ENCODE results near the gene FBXO38.

Gene FBXO38

DNA sequence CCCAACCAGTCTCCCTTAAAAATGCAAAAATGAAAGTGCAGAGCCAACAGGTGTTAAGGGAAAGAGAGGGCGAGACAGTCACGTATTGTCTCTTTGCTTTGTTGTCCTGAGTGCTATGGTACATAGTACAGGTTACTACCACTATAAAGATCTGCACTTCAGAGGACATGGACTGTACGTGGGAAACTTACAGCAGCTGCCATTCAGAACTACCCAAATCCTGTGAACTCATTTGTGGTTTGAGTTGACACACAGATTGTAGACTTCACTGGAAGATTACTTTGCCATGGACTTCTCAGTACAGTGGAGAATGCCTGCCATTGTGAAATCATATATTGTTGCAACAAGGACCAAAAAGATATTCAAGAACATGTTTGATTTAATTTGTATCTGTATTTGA is 34.8 kb downstream of the FBXO38 start:
- Histone ChIP-seq H3K27ac (ENCODE audit: insufficient read depth, low read length, poor library complexity, severe bottlenecking) (no peak overlapping the region), H3K9me3 (ENCODE audit: control insufficient read depth, low read length) (no peaks in the 10 kb centered on the region), H3K27me3 (replicated peaks; ENCODE audit: control insufficient read depth, insufficient read depth, low read length, poor library complexity, severe bottlenecking) (no peaks in the 10 kb centered on the region), H3K36me3 (ENCODE audit: control insufficient read depth, insufficient read depth, low read length) (peaks cover 69% of the 10 kb centered on the region), H3K4me1 (ENCODE audit: control insufficient read depth, insufficient read depth, low read length, poor library complexity, severe bottlenecking) (no peaks in the 10 kb centered on the region), H3K4me3 (ENCODE audit: insufficient read depth, low read depth, low read length, poor library complexity, severe bottlenecking) (no peak overlapping the region)
- no peak for DNase-seq

DNA sequence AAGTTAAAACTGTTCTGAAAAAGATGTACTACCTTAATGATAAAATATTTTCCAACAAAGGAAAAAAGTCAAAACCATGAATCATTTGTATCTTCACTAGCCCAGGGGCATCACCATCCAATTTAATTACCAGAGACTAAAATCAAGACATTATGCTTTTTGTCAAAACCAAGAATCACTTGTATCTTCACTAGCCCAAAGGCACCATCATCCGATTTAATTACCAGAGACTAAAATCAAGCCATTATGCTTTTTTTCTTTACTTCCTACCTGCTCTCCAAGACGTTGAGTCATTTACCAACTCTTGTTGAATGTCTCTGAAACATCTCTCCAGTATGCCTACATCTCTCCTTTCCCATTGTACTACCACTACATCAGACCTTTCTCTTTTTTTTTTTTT is 37.9 kb downstream of the FBXO38 start:
- no peak for DNase-seq
- no peaks in the 10 kb centered on the region for H3K4me1 ChIP-seq (ENCODE audit: control insufficient read depth, insufficient read depth, low read length, poor library complexity, severe bottlenecking)
- H3K36me3 ChIP-seq (ENCODE audit: control insufficient read depth, insufficient read depth, low read length) = peaks cover 73% of the 10 kb centered on the region
- H3K27me3 ChIP-seq (replicated peaks; ENCODE audit: control insufficient read depth, insufficient read depth, low read length, poor library complexity, severe bottlenecking) = no peaks in the 10 kb centered on the region
- H3K27ac ChIP-seq (ENCODE audit: insufficient read depth, low read length, poor library complexity, severe bottlenecking) = no peak overlapping the region
- H3K9me3 ChIP-seq (ENCODE audit: control insufficient read depth, low read length) = no peaks in the 10 kb centered on the region
- no peak overlapping the region for H3K4me3 ChIP-seq (ENCODE audit: insufficient read depth, low read depth, low read length, poor library complexity, severe bottlenecking)

DNA sequence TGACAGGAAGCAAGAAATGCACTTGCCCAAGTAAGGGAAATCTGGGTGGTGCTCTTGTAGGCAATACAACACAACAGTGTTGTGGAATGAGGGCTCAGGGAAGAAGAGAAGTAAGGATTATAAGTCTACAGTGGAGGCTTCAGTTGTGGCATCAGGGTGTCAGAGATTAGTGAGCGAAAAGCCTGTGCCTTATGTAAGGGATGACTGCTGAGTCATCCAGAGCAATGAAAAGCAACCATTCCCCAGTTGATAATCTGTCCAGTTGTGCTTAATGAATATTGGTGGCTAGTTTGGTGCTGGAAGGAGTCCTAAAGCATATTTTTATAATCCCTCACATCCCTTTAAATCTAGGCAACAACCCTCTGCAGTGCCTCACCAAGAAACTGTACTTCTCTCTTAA is 42.0 kb downstream of the FBXO38 start:
- no peak overlapping the region for H3K4me3 ChIP-seq (ENCODE audit: insufficient read depth, low read depth, low read length, poor library complexity, severe bottlenecking)
- H3K27ac ChIP-seq (ENCODE audit: insufficient read depth, low read length, poor library complexity, severe bottlenecking) = no peak overlapping the region
- no peaks in the 10 kb centered on the region for H3K27me3 ChIP-seq (replicated peaks; ENCODE audit: control insufficient read depth, insufficient read depth, low read length, poor library complexity, severe bottlenecking)
- DNase-seq = no peak
- no peaks in the 10 kb centered on the region for H3K9me3 ChIP-seq (ENCODE audit: control insufficient read depth, low read length)
- peaks cover 53% of the 10 kb centered on the region for H3K36me3 ChIP-seq (ENCODE audit: control insufficient read depth, insufficient read depth, low read length)
- no peaks in the 10 kb centered on the region for H3K4me1 ChIP-seq (ENCODE audit: control insufficient read depth, insufficient read depth, low read length, poor library complexity, severe bottlenecking)

DNA sequence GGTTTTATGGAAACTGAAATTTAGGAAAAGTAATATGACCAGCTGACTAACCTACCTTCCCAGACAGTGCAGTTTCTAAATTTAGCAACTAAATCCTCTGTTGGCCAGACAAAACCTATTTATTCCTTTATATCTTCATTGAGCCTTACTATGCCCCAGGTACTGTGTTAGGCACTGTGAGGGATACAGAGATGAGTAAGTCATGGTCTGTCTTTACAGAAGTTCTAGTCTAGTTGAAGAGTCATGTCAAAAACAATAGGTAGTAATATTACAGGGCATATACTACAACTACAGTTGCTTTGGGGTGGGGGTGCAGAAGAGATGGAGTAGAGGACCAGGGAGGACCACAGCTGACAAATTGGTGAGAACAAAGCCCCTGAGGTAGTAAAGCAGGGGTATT is 42.8 kb downstream of the FBXO38 start:
- Histone ChIP-seq H3K9me3 (ENCODE audit: control insufficient read depth, low read length) (no peaks in the 10 kb centered on the region), H3K36me3 (ENCODE audit: control insufficient read depth, insufficient read depth, low read length) (peaks cover 53% of the 10 kb centered on the region), H3K4me1 (ENCODE audit: control insufficient read depth, insufficient read depth, low read length, poor library complexity, severe bottlenecking) (no peaks in the 10 kb centered on the region), H3K27me3 (replicated peaks; ENCODE audit: control insufficient read depth, insufficient read depth, low read length, poor library complexity, severe bottlenecking) (no peaks in the 10 kb centered on the region), H3K27ac (ENCODE audit: insufficient read depth, low read length, poor library complexity, severe bottlenecking) (no peak overlapping the region), H3K4me3 (ENCODE audit: insufficient read depth, low read depth, low read length, poor library complexity, severe bottlenecking) (no peak overlapping the region)
- no peak for DNase-seq

DNA sequence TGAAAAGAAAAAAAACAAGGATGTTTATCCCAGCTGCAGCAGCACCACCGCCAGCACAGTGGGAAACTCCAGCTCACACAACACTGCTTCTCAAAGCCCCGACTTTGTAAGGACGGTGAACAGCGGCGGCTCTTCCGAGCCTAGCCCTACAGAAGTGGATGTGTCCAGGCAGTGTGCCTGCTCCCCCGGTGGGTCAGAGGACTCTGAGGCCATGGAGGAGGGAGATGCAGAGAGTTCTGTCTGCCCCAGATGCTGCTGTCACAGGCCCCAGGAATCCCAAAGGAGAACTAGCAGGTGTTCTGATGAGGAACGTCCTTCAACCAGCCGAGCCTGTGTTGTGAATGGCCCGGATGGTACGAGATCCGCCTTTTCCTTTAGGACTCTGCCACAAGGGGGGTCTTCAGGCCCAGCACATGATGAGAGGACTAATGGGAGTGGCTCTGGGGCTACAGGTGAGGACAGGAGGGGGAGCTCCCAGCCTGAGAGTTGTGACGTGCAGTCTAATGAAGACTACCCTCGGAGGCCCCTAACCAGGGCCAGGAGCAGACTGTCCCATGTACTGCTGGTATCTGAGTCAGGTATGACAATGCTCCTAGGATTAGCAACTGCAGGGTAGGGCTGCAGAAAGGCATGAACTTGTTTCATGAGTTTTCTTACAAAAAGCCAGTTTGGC is 43.7 kb downstream of the FBXO38 start:
- DNase-seq = no peak
- Histone ChIP-seq H3K9me3 (ENCODE audit: control insufficient read depth, low read length) (no peaks in the 10 kb centered on the region), H3K36me3 (ENCODE audit: control insufficient read depth, insufficient read depth, low read length) (peaks cover 58% of the 10 kb centered on the region), H3K4me1 (ENCODE audit: control insufficient read depth, insufficient read depth, low read length, poor library complexity, severe bottlenecking) (no peaks in the 10 kb centered on the region), H3K27ac (ENCODE audit: insufficient read depth, low read length, poor library complexity, severe bottlenecking) (no peak overlapping the region), H3K4me3 (ENCODE audit: insufficient read depth, low read depth, low read length, poor library complexity, severe bottlenecking) (no peak overlapping the region), H3K27me3 (replicated peaks; ENCODE audit: control insufficient read depth, insufficient read depth, low read length, poor library complexity, severe bottlenecking) (no peaks in the 10 kb centered on the region)

DNA sequence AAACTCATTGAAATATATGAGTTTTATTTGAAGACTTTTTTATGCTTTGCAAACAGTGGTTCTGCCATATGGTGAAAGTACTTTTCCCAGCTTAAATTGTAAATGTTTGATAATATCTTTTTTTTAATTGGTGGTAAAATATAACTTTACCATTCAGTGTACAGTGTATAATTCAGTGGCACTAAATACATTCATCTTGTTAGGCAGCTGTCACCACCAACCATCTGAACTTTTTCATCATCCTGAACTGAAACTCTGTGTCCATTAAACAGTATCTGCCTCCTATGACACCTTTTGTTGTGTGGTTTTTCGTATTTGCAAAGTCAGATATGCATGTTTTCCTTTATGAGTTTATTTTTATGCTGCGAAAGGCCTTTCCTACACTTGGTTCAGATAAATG is 45.1 kb downstream of the FBXO38 start:
- no peak overlapping the region for H3K27ac ChIP-seq (ENCODE audit: insufficient read depth, low read length, poor library complexity, severe bottlenecking)
- no peaks in the 10 kb centered on the region for H3K9me3 ChIP-seq (ENCODE audit: control insufficient read depth, low read length)
- H3K4me1 ChIP-seq (ENCODE audit: control insufficient read depth, insufficient read depth, low read length, poor library complexity, severe bottlenecking) = no peaks in the 10 kb centered on the region
- H3K27me3 ChIP-seq (replicated peaks; ENCODE audit: control insufficient read depth, insufficient read depth, low read length, poor library complexity, severe bottlenecking) = no peaks in the 10 kb centered on the region
- peaks cover 56% of the 10 kb centered on the region for H3K36me3 ChIP-seq (ENCODE audit: control insufficient read depth, insufficient read depth, low read length)
- DNase-seq = no peak
- H3K4me3 ChIP-seq (ENCODE audit: insufficient read depth, low read depth, low read length, poor library complexity, severe bottlenecking) = no peak overlapping the region

DNA sequence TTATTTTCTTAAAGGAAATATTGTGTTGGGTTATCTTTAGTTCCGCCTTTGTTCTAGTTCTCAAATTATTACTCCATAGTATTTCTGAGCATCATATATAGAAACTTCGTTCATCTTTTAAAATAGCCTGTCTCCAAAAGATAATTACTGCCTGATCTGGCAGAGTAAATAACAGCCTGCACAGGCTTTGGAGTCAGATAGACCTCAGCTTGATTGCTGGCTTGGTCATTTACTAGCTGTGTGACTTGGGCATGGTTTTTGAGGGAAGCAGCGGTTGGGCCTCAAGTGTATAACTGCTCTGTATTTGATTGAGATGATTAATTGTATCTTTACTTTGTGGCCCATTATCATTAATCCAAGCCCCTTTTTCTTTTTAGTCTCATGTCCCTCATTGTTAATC is 50.1 kb downstream of the FBXO38 start:
- Histone ChIP-seq H3K9me3 (ENCODE audit: control insufficient read depth, low read length) (no peaks in the 10 kb centered on the region), H3K36me3 (ENCODE audit: control insufficient read depth, insufficient read depth, low read length) (peaks cover 39% of the 10 kb centered on the region), H3K27ac (ENCODE audit: insufficient read depth, low read length, poor library complexity, severe bottlenecking) (no peak overlapping the region), H3K27me3 (replicated peaks; ENCODE audit: control insufficient read depth, insufficient read depth, low read length, poor library complexity, severe bottlenecking) (no peaks in the 10 kb centered on the region), H3K4me1 (ENCODE audit: control insufficient read depth, insufficient read depth, low read length, poor library complexity, severe bottlenecking) (no peaks in the 10 kb centered on the region), H3K4me3 (ENCODE audit: insufficient read depth, low read depth, low read length, poor library complexity, severe bottlenecking) (no peak overlapping the region)
- no peak for DNase-seq

DNA sequence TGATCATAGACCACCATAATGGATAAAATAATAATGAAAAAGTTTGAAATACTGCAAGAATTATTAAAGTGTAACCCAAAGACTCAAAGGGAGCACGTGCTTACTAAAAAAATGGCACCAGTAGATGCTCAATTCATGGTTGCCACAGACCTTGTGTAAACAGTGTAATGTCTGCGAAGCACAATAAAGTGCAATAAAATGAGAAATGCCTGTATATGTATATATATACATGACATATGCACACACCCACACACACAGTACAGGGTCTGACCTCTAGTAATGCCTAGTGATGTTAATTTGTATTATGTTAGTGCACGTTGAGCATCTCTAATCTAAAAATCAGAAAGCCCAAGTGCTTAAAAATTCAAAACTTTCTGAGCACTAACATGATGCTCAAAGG is 52.3 kb downstream of the FBXO38 start:
- no peak for DNase-seq
- H3K4me3 ChIP-seq (ENCODE audit: insufficient read depth, low read depth, low read length, poor library complexity, severe bottlenecking) = no peak overlapping the region
- no peaks in the 10 kb centered on the region for H3K27me3 ChIP-seq (replicated peaks; ENCODE audit: control insufficient read depth, insufficient read depth, low read length, poor library complexity, severe bottlenecking)
- H3K4me1 ChIP-seq (ENCODE audit: control insufficient read depth, insufficient read depth, low read length, poor library complexity, severe bottlenecking) = no peaks in the 10 kb centered on the region
- H3K27ac ChIP-seq (ENCODE audit: insufficient read depth, low read length, poor library complexity, severe bottlenecking) = no peak overlapping the region
- peaks cover 61% of the 10 kb centered on the region for H3K36me3 ChIP-seq (ENCODE audit: control insufficient read depth, insufficient read depth, low read length)
- no peaks in the 10 kb centered on the region for H3K9me3 ChIP-seq (ENCODE audit: control insufficient read depth, low read length)

DNA sequence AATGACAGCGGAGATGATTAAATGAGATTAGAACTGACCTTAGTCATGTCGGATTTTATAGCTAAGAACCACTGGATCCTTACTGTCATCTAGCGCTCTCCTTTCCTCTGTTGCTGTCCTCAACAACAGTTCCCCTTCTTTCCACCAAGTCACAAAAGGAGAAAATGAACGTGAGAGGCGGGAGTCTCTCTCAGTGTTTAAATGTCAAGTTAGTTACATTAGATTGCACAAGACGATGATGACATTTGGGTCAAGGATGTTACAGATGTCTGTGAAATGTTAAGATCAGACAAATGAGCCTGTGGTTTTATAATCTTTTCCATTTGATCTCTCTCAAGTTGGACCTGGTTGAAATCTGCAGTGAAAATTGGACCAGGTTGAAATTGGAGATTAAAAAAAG is 53.5 kb downstream of the FBXO38 start:
- no peaks in the 10 kb centered on the region for H3K9me3 ChIP-seq (ENCODE audit: control insufficient read depth, low read length)
- H3K27me3 ChIP-seq (replicated peaks; ENCODE audit: control insufficient read depth, insufficient read depth, low read length, poor library complexity, severe bottlenecking) = no peaks in the 10 kb centered on the region
- H3K4me3 ChIP-seq (ENCODE audit: insufficient read depth, low read depth, low read length, poor library complexity, severe bottlenecking) = no peak overlapping the region
- peaks cover 68% of the 10 kb centered on the region for H3K36me3 ChIP-seq (ENCODE audit: control insufficient read depth, insufficient read depth, low read length)
- no peak overlapping the region for H3K27ac ChIP-seq (ENCODE audit: insufficient read depth, low read length, poor library complexity, severe bottlenecking)
- DNase-seq = no peak
- no peaks in the 10 kb centered on the region for H3K4me1 ChIP-seq (ENCODE audit: control insufficient read depth, insufficient read depth, low read length, poor library complexity, severe bottlenecking)

DNA sequence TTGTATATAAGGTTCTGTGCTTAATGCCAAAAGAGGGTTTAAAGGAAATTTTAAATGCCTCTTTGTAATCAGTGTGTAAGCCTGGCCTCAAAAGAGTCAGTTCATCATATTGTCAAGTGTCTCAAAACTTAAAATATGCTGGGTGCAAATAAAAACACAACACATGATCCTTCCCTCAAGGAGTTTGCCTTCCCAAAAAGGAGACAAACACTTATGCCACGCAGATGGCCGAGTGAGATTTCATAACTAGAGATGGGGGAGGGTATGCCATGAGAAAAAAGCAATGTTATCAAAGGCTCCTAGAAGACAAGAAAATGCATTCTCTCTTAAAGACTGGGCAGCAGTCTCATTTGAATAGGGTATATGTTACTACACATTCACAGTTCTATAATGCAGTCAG is 55.2 kb downstream of the FBXO38 start:
- Histone ChIP-seq H3K36me3 (ENCODE audit: control insufficient read depth, insufficient read depth, low read length) (peaks cover 54% of the 10 kb centered on the region), H3K4me3 (ENCODE audit: insufficient read depth, low read depth, low read length, poor library complexity, severe bottlenecking) (no peak overlapping the region), H3K27me3 (replicated peaks; ENCODE audit: control insufficient read depth, insufficient read depth, low read length, poor library complexity, severe bottlenecking) (no peaks in the 10 kb centered on the region), H3K4me1 (ENCODE audit: control insufficient read depth, insufficient read depth, low read length, poor library complexity, severe bottlenecking) (no peaks in the 10 kb centered on the region), H3K27ac (ENCODE audit: insufficient read depth, low read length, poor library complexity, severe bottlenecking) (no peak overlapping the region), H3K9me3 (ENCODE audit: control insufficient read depth, low read length) (no peaks in the 10 kb centered on the region)
- DNase-seq = no peak

Data from effector memory CD4-positive, alpha-beta T cell (primary cell).